Measurements from ENCODE around the gene EEIG1.
A peak's percentile ranks its signal among the peaks of the same experiment; 100 is the strongest.

EEIG1 gene

DNA sequence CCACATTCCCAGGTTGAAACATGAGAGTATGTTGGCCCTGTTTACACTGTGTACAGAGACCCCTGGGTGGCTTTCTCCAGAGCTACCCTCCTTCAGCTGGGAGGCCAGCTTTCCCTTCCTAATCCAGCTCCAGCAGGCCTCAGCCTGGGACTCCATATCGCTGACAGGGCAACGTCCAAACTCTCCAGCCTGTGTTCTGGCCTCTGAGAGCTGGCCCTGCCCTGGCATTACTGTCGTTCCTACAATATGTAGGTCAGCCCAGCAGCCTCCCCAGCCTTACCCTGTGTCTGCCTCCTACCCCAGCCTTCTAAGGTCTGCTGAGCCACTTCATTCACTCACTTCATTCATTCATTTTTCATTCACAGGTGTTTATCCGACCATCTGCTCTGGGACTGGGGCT is 8.3 kb upstream of the EEIG1 start:
- no peak overlapping the region for H3K4me3 ChIP-seq (ENCODE audit: low read depth, low read length)
- no peak for TF ChIP-seq CTCF (IDR thresholded peaks at IDR 0.05; ENCODE audit: low read depth, low read length, missing control alignments)
- DNase-seq (ENCODE audit: low read depth): no peak

GRCh38 chr9:127987103-127987614 is 6.4 kb upstream of the EEIG1 start:
- no peak for TF ChIP-seq CTCF (IDR thresholded peaks at IDR 0.05; ENCODE audit: low read depth, low read length, missing control alignments)
- no peak for DNase-seq (ENCODE audit: low read depth)
- H3K4me3 ChIP-seq (ENCODE audit: low read depth, low read length): no peak overlapping the region

DNA sequence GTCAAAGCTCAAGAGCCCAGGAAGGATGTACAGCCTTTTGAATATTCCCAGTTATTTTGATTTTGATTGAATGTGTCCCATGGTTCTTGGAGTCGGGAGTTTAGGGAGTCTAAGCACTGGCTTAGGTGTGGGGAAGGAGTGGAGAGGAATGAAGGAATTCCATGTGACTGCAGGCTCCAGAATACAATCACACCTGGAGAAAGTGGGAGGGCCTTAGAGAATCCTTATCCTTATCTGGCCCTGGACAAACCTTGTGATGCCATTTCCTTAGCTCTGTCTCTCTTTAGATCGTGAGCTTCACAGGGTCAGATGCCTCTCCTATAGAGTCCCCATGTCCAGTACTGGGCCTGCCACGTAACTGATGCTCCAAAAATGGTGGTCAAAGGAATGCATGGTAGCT is 4.2 kb upstream of the EEIG1 start:
- no peak for DNase-seq (ENCODE audit: low read depth)
- no peak for TF ChIP-seq CTCF (IDR thresholded peaks at IDR 0.05; ENCODE audit: low read depth, low read length, missing control alignments)
- H3K4me3 ChIP-seq (ENCODE audit: low read depth, low read length): no peak overlapping the region

DNA sequence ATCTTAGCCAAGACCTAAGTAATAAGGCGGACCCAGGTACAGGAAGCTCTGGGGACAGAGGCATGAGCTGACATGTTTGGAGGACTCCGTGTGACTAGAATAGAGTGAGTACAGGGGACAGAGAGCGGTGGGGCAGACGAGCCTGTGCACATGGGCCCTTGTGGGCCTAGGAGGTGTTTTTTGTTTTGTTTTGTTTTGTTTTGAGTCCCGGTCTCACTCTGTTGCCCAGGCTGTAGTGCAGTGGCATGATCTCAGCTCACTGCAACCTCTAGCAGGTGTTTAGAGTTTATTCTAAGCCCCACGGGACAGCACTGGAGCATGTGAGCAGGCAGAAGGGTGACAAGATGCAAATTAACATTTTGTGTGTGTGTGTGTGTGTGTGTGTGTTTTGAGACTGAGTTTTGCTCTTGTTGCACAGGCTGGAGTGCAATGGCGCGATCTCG is 3.1 kb upstream of the EEIG1 start:
- peak; percentile 87 for DNase-seq (ENCODE audit: low read depth)
- H3K4me3 ChIP-seq (ENCODE audit: low read depth, low read length): no peak overlapping the region
- no peak for TF ChIP-seq CTCF (IDR thresholded peaks at IDR 0.05; ENCODE audit: low read depth, low read length, missing control alignments)

DNA sequence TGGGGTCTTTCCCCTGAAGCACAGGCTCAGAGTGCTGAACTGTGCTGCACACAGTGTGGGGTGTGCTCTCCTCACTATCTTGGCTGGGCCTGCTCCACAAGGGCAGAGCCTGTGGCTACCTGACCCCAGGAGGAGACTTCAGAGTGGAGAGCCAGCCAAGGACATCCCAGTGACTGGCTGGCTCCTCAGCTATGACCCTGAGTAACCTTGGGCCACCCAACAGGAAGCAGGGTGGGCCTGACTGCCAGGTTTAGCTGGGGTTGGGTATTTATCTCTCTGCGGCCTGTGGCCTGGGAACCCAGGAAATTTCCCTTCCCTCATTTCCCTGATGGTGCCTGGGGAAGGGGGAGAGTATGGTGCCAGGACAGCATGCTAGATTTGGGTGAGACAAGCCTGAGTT is 2.1 kb upstream of the EEIG1 start:
- DNase-seq (ENCODE audit: low read depth): no peak
- TF ChIP-seq CTCF (IDR thresholded peaks at IDR 0.05; ENCODE audit: low read depth, low read length, missing control alignments): no peak
- no peak overlapping the region for H3K4me3 ChIP-seq (ENCODE audit: low read depth, low read length)

GRCh38 chr9:127981559-127982121 is 851 bp upstream of the EEIG1 start:
- peak overlapping the region; percentile 59 for H3K4me3 ChIP-seq (ENCODE audit: low read depth, low read length)
- DNase-seq (ENCODE audit: low read depth): no peak
- TF ChIP-seq CTCF (IDR thresholded peaks at IDR 0.05; ENCODE audit: low read depth, low read length, missing control alignments): no peak

DNA sequence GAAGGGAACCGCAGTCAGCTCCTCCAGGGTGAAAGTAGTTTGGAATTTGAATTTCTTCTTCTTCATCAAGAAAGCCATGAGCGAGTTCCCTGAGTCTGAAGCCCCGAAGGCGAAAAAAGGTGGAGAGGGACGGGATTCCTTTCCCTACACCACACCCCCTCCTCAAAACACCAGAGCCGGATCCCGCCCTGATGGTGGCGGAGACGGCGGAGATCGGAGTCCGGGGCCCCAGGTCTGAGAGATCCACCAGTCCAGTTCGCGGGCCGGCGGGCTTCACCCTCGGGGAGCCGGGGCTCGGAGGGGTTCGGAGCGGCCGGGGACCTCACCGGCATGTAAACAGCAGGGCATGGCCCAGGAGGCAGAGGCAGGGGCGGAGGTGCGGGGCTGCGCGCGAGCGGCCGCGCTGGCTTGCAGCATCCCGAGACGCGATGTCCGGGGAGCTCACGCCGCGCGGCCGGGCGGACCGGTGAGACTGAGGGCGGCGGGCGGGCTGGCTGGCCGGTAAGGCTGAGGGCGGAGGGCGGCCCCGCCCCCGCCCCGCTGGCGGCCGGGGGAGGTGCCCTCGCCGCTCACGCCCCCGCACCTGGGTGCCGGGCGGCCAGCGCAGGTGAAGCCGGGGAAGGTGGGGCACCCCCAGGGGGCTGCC is 606 bp downstream of the EEIG1 start:
- no peak for TF ChIP-seq CTCF (IDR thresholded peaks at IDR 0.05; ENCODE audit: low read depth, low read length, missing control alignments)
- no peak for DNase-seq (ENCODE audit: low read depth)
- peak overlapping the region; percentile 85 for H3K4me3 ChIP-seq (ENCODE audit: low read depth, low read length)

Measured in GM12864 (cell line).